HG03060 (cell line): Measurements from ENCODE around the gene KHNYN.
"Not testable (repeated sequence)": the region's sequence is repeated elsewhere in the genome, so short reads cannot be mapped to it uniquely, and the experiment has no call there.

Experiments
- ATAC-seq: cut with Tn5 transposase; IDR thresholded peaks from one replicate; pipeline ENCODE4 v1.9.1; 2021; ENCODE audit warnings: low read depth, moderate number of reproducible peaks; ENCODE audit not compliant: unreplicated experiment

KHNYN gene

DNA sequence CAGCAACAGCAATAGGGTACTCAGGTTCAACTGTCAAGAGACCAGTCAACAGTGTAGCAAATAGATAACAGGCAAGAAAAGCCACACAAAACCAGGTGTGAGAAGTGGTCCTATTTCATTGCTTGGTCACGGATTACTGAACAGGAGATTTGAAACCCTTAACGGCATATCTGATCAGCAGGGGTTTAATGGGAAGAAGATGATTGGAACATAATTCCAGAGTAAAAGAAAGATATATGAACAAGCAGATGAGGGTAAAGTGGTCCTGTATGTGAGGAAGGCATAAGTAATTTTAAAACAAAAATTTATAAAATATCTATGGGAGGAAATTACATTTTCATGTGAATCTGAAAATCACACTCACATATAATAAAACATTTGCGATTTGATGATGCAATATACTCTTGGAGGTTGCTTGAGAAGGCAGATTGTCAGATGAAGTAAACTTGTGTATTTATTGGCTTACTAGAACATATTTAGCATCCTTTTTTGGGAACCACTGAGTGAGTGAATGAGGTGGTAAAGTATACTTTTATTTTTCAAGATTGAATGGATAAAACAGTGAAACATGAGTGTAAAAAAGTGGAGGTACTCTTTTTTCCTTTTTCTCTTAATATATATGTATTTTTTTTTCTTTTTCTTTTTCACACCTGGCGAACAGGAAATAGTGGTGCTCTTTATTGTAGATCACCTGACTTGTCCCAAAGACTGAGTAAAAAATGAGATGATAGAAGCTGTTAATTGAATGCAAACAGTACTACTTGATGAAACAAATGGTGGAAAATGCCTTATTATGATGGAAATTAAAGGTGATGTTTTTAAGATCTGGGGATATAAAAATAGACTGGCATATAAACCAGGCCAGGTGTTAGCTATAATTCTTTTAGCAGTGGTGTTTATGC lies 34.4 kb downstream of the KHNYN start:
- no peak for ATAC-seq

DNA sequence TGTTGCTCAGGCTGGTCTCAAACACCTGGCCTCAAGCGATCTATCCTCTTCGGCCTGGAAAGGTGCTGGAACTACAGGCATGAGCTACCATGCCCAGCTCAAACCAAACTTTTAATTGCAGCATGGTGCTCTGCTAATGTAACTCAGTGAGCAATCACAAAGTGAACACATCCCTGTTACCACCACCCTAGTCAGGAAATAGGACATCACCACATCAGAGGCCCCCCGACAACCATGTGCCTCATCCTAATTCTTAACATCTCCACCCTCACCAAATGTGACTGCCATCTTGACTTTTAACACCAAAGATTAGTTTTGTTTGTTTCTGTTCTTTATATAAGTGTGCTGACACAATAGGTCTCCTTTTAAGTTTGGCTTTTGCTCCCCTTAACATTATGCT lies 35.6 kb downstream of the KHNYN start:
- ATAC-seq, result no peak

DNA sequence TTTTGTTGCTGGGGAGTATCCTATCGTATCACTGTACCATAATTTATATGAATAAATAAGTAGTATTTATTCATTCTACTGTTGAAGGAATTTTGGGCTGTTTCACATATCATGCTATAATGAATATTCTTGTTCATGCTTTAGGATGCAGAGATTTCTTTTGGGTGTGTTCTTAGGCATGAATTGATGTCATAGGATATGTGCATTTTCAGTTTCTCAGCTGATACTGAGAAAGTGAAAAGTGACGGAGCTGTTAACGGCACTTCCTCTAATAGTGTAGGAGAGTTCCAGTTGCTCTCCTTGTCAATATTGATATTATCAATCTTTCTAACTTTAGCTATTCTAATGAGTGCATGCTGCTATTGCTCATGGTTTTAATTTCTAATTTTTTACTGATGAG lies 36.1 kb downstream of the KHNYN start:
- no peak for ATAC-seq

DNA sequence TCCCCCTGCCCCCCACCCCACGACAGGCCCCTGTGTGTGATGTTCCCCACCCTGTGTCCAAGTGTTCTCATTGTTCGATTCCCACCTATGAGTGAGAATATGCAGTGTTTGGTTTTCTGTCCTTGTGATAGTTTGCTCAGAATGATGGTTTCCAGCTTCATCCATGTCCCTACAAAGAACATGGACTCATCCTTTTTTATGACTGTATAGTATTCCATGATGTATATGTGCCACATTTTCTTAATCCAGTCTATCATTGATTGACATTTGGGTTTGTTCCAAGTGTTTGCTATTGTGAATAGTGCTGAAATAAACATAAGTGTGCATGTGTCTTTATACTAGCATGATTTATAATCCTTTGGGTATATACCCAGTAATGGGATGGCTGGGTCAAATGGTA lies 40.7 kb downstream of the KHNYN start:
- not testable (repeated sequence) for ATAC-seq

DNA sequence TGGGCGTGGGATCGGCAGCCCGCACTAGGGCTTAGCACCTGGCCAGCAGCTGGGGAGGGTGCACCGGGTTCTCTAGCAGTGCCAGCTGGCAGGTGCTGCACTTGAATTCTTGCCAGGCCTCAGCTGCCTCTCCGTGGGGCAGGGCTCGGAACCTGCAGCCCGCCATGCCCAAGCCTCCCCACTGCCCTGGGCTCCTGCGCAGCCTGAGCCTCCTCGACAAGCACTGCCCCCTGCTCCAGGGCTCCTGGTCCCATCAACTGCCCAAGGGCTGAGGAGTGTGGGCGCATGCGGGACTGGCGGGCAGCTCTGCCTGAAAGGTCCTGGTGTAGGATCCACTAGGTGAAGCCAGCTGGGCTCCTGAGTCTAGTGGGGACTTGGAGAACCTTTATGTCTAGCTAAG lies 43.5 kb downstream of the KHNYN start:
- no peak for ATAC-seq

DNA sequence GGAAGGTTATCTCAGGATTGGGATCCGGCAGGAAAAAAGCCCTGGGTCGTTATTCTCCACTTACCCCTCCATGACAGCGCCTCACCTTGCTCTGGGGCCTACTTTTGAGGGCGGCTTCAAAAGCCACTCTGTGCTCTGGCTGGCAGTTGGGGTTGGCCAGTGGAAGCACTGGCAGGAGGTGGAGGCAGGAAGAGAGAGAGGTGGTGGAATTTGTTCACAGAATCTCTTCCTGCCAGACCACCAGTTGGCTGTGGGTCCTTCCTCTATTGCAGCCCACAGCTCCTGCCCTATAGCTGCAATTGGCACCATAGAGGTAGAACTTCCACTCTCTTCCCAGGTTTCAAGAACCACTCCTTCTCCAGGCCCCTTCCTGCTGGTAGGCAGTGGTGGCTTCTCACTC lies 45.5 kb downstream of the KHNYN start:
- ATAC-seq, result no peak

DNA sequence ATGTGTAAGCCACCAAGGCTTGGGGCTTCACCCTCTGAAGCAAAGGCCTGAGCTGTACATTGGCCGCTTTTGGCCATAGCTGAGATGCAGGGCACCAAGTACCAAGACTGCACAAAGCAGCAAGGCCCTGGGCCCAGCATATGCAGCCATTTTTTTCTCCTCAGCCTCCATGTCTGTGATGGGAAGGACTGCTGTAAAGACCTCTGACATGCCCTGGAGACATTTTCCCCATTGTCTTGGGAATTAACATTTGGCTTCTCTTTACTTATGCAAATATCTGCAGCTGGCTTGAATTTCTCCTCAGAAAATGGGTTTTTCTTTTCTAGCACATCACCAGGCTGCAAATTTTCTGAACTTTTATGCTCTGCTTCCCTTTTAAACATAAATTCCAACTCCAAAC lies 50.2 kb downstream of the KHNYN start:
- ATAC-seq, result not testable (repeated sequence)

DNA sequence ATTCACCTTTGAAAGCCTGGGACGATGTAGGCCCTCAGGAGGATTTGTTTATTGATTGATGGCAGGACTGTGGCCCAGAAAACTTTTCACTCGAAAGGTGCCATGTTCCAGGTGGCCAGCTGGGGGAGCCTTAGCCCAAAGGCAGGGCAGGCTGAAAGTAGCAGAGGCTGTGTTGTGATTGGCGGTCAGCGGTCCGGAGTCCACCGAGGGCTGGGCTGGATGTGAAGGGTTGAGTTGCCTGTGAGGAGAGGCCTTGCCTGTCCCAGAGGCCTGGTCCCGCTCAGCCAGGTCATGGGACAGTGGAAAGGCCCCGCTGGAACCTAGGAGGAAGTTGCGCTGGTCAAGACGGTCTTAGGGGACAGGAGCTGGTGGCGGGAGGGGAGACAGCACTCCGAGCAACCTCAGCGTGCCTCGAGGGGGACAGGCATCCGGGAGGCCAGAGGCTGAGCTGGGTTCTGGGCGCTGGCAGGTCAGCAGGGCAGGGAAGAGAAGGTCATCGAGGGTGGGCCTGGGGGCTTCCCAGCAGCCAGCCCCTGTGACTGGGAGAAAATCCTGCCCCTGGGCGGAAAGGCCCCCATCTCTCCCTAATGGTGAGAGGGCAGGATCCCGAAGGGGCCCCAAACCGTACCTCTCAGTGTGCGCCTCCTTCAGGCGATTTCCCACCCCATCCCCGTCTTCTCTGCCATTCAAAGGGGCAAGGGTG lies 52.0 kb downstream of the KHNYN start:
- no peak for ATAC-seq

DNA sequence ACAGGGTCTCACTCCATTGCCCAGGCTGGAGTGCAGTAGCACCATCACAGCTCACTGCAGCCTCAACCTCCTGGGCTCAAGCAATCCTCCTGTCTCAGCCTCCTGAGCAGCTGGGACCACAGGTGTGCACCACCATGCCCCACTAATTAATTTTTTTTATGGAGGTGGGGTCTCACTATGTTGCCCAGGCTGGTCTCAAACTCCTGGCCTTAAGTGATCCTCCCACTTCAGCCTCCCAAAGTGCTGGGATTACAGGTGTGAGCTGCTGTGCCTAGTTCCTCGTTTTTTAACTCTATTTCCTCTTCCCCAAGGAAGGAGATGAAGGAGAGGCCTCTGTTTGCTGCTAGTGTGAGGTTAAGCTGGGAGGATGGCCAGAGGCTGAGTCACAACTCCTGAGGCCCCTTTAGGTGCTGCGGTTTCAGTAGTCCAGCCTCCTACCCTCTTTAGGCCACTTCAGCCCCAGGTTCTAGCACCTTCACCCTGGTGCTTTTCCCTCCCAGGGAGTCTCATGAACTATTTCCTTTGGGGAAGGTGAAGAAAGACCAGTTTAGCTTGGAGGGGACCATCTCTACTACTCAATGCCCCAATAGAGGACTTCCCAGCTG lies 53.0 kb downstream of the KHNYN start:
- not testable (repeated sequence) for ATAC-seq

DNA sequence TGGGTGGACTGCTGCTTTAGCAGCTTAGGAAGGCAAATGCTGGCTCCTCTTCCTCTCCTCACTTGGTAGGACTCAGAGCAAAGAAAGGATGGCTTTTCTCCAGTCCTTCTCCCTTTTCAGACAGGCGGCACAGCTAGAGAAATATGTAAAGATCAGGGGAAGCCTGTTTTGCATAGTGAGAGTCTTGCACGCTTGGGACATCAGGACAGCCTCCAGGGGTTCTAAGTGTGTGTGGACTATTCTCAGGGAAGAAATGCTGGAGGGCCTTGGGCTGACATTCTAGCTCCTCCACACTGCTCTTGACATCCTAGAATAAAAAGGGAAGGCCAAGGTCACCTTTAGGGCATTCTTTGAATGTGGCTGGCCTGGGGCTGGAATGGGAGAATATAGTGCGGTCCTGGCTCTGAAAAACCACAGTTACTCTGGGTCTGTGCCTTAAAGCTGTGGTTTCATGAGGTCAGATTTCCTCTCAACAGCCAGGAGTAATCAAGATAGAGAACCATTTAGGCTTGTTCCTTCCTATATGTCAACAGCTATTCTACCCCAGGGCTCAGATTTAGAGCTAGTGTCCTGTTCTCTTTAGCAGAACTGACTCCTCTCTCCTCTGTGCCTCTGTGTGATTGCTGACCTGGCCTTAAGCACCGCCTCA lies 54.0 kb downstream of the KHNYN start:
- peak; percentile 49 for ATAC-seq
